ENCODE data around the gene TMEM72. TPM values are rescaled to one million over a fixed set of nuclear protein-coding genes. Genes with fewer than 3 reads are reported as not detected.
A peak's percentile ranks its signal among the peaks of the same experiment; 100 is the strongest.

TMEM72 gene
- polyA plus RNA-seq, 6 donors from 2014 or later, result not detected

GRCh38 chr10:44894691-44895090 is 16.4 kb upstream of the TMEM72 start:
- Mint-ChIP-seq H3K36me3 (no peaks in the 10 kb centered on the region), H3K27me3 (peaks cover 0 to 6% (median 0%) of the 10 kb centered on the region in 3 donors), H3K9me3 (no peaks in the 10 kb centered on the region), H3K27ac (no peak overlapping the region), H3K4me1 (peaks cover 0 to 9% (median 0%) of the 10 kb centered on the region in 3 donors), H3K4me3 (no peak overlapping the region)
- DNase-seq (no peak), ATAC-seq (ENCODE audit: low read depth in 2 of 2) (no peak)

GRCh38 chr10:44895280-44895679 is 15.9 kb upstream of the TMEM72 start:
- Mint-ChIP-seq H3K4me1 (peaks cover 0 to 9% (median 0%) of the 10 kb centered on the region in 3 donors), H3K36me3 (no peaks in the 10 kb centered on the region), H3K9me3 (no peaks in the 10 kb centered on the region), H3K4me3 (no peak overlapping the region), H3K27me3 (peaks cover 0 to 6% (median 0%) of the 10 kb centered on the region in 3 donors), H3K27ac (peak overlapping the region in 1 of 6 donors; percentile 44)
- ATAC-seq (ENCODE audit: low read depth in 2 of 2) (no peak), DNase-seq (no peak)

DNA sequence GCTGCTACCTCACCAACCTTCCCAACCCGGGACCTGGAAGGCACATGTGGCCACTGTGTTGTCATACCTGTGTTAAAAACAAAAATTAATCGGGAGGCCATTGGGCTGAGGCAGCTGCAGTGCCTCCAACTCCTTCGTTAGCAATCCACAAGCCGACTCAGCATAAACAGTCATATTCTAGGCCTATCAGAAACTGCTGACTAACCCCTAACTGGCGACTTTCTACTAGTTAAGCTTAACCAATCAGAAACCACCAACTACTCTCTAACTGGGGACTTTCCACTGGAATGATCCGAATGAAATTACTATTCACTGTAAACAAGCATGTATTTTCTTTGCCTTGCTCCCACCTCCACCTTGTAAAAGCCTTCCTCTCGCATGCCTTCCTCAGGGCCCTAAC is 14.1 kb upstream of the TMEM72 start:
- Mint-ChIP-seq H3K27ac (no peak overlapping the region), H3K36me3 (no peaks in the 10 kb centered on the region), H3K4me3 (no peak overlapping the region), H3K9me3 (no peaks in the 10 kb centered on the region), H3K4me1 (peaks cover 0 to 9% (median 0%) of the 10 kb centered on the region in 3 donors), H3K27me3 (peaks cover 0 to 6% (median 0%) of the 10 kb centered on the region in 3 donors)
- ATAC-seq (ENCODE audit: low read depth in 2 of 2) (no peak), DNase-seq (no peak)

DNA sequence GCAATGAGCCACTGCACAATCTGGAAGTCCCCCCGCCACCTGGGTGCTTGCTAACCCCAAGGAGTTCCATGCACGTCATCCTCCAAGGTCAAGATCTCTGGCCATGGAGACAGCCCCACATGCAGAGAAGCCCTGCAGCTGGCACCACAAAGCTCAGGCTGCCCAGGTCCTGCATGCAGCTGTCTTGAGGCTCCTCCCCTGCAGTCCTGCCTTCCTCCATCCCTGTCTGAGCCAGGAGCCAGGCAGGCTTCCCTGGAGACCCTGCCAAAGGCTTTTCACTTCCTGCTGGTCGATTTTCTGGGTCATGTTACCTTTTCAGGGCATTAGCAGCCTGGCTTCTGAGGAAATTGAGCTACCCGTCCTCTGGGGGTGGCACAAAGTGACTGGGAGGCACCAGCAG is 12.5 kb upstream of the TMEM72 start:
- H3K27ac Mint-ChIP-seq, result no peak overlapping the region
- ATAC-seq (ENCODE audit: low read depth in 2 of 2) (no peak), DNase-seq (no peak)
- no peak overlapping the region for H3K4me3 Mint-ChIP-seq
- no peaks in the 10 kb centered on the region for H3K9me3 Mint-ChIP-seq
- H3K4me1 Mint-ChIP-seq, result peaks cover 0 to 9% (median 0%) of the 10 kb centered on the region in 3 donors
- H3K27me3 Mint-ChIP-seq, result peaks cover 0 to 4% (median 0%) of the 10 kb centered on the region in 3 donors
- H3K36me3 Mint-ChIP-seq, result no peaks in the 10 kb centered on the region

DNA sequence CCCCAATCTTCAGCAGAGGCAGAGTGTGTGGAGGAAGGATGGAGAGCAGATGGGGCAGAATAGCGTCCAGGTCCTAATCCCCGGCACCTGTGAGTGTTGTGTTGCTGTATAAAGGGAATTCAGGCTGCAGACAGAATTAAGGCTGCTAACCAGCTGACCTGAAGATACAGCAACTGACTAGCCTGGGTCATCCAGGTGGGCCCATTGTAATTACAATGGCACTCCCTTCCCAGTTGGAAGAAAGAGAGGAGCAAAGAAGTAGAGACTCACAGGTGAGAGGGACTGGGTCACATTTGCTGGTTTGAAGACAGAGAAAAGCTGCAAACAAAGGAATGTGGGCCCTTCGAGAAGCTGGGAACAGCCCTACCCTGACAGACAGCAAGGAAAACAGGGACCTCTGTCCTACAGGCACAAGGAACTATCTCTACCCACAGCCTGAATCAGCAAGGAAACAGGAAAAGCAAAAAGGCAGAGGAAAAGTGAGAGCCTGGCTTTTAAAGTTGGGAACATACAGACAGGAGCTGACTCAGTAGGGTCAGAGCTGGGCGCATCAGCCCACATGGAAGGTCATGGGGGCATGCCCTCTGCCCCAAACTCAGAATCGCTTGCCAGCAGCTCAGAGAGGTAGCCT is 11.6 kb upstream of the TMEM72 start:
- Mint-ChIP-seq H3K9me3 (no peaks in the 10 kb centered on the region), H3K36me3 (no peaks in the 10 kb centered on the region)

GRCh38 chr10:44902941-44903545 is 8.1 kb upstream of the TMEM72 start:
- Mint-ChIP-seq H3K4me3 (no peak overlapping the region), H3K9me3 (no peaks in the 10 kb centered on the region), H3K27ac (no peak overlapping the region), H3K36me3 (no peaks in the 10 kb centered on the region), H3K27me3 (peaks cover 0 to 5% (median 4%) of the 10 kb centered on the region in 3 donors), H3K4me1 (no peaks in the 10 kb centered on the region)
- no peak for DNase-seq
- ATAC-seq (ENCODE audit: low read depth in 2 of 2), result no peak

More for the DNA sequence above, 11.6 kb upstream of the TMEM72 start:
- H3K4me3 Mint-ChIP-seq, result no peak overlapping the region
- H3K27me3 Mint-ChIP-seq, result peaks cover 0 to 4% (median 0%) of the 10 kb centered on the region in 3 donors
- no peak for DNase-seq
- ATAC-seq (ENCODE audit: low read depth in 2 of 2), result no peak
- peaks cover 0 to 9% (median 0%) of the 10 kb centered on the region in 3 donors for H3K4me1 Mint-ChIP-seq
- no peak overlapping the region for H3K27ac Mint-ChIP-seq

GRCh38 chr10:44906486-44906885 is 4.7 kb upstream of the TMEM72 start:
- no peak overlapping the region for H3K27ac Mint-ChIP-seq
- H3K4me1 Mint-ChIP-seq, result no peaks in the 10 kb centered on the region
- H3K27me3 Mint-ChIP-seq, result peaks cover 0 to 11% (median 4%) of the 10 kb centered on the region in 3 donors
- H3K4me3 Mint-ChIP-seq, result no peak overlapping the region
- no peak for ATAC-seq (ENCODE audit: low read depth in 2 of 2)
- H3K36me3 Mint-ChIP-seq, result no peaks in the 10 kb centered on the region
- DNase-seq, result no peak
- H3K9me3 Mint-ChIP-seq, result no peaks in the 10 kb centered on the region

- ATAC-seq (ENCODE audit: low read depth in 2 of 2) (no peak), DNase-seq (no peak)
- Mint-ChIP-seq H3K36me3 (no peaks in the 10 kb centered on the region), H3K27me3 (peaks cover 0 to 11% (median 1%) of the 10 kb centered on the region in 3 donors), H3K9me3 (no peaks in the 10 kb centered on the region), H3K27ac (peak overlapping the region in 1 of 6 donors; percentile 11), H3K4me1 (no peaks in the 10 kb centered on the region), H3K4me3 (no peak overlapping the region)
Measured at GRCh38 chr10:44907556-44907955, 3.6 kb upstream of the TMEM72 start.

- no peaks in the 10 kb centered on the region for H3K36me3 Mint-ChIP-seq
- ATAC-seq (ENCODE audit: low read depth in 2 of 2) (no peak), DNase-seq (no peak)
- H3K4me3 Mint-ChIP-seq, result no peak overlapping the region
- peaks cover 2 to 5% (median 4%) of the 10 kb centered on the region in 3 donors for H3K4me1 Mint-ChIP-seq
- no peaks in the 10 kb centered on the region for H3K9me3 Mint-ChIP-seq
- peaks cover 0 to 11% (median 0%) of the 10 kb centered on the region in 3 donors for H3K27me3 Mint-ChIP-seq
- H3K27ac Mint-ChIP-seq, result no peak overlapping the region
Measured at GRCh38 chr10:44908066-44908749, 2.9 kb upstream of the TMEM72 start.

DNA sequence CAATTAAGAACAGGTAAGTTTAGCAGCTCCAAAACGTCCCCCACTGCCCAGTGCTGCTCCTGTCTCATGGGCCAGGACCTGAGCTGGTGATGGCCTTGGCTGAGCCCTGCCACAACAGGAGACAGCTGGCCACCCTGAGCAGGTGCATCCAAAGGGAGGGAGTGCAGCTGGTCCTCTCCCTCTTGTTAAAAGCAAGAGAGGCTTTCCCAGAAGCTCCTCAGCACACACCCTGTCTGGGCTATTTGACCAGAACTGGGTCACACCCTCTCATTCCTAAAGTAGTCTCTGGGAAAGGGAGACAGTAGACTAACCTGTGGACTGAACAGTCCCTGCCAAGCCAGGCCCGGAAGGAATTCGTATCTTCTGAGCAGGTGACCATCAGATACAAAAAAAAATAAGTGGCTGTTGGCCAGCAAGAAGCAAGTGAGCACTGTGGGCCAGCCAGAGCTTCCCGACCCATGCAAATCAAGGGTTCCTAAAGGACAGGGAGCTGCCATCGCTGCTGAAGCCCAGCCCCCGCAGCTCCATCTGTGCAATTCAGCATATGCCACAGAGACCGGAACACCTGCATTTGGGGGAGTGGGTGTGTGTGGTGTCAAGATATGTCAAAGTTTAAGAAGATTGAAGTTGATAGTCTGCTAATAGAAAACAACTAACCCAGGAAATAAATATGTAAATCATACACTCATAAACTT is 2.1 kb upstream of the TMEM72 start:
- Mint-ChIP-seq H3K4me3 (no peak overlapping the region), H3K27ac (peak overlapping the region in 1 of 6 donors; percentile 39), H3K36me3 (no peaks in the 10 kb centered on the region), H3K4me1 (peaks cover 7 to 13% (median 12%) of the 10 kb centered on the region in 3 donors), H3K9me3 (no peaks in the 10 kb centered on the region), H3K27me3 (peaks cover 0 to 11% (median 0%) of the 10 kb centered on the region in 3 donors)
- no peak for DNase-seq
- no peak for ATAC-seq (ENCODE audit: low read depth in 2 of 2)

GRCh38 chr10:44909910-44910309 is 1.2 kb upstream of the TMEM72 start:
- DNase-seq (no peak), ATAC-seq (ENCODE audit: low read depth in 2 of 2) (no peak)
- H3K36me3 Mint-ChIP-seq, result no peaks in the 10 kb centered on the region
- H3K4me3 Mint-ChIP-seq, result no peak overlapping the region
- no peak overlapping the region for H3K27ac Mint-ChIP-seq
- peaks cover 7 to 16% (median 12%) of the 10 kb centered on the region in 3 donors for H3K4me1 Mint-ChIP-seq
- H3K27me3 Mint-ChIP-seq, result peaks cover 0 to 11% (median 0%) of the 10 kb centered on the region in 3 donors
- no peaks in the 10 kb centered on the region for H3K9me3 Mint-ChIP-seq

DNA sequence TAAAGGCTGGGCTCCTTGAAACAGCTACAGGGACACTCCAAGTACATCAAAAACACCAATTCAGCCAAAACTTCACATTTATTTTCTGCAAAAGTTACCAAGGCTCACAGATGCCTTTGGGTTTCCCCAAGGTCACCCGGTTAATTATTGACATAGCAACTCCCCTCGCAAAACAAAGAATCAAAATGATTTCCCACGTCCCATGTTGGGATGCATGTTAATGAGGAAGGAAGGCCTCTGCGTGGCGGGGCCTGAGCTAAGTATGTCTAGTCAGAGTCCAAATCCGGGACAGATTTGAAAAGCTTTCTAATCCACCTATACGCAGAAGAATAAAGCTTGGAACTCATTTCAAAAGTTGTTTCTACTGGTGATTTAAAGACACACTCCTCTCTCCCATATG is 535 bp upstream of the TMEM72 start:
- H3K36me3 Mint-ChIP-seq, result no peaks in the 10 kb centered on the region
- H3K27ac Mint-ChIP-seq, result no peak overlapping the region
- no peaks in the 10 kb centered on the region for H3K9me3 Mint-ChIP-seq
- ATAC-seq (ENCODE audit: low read depth in 2 of 2) (no peak), DNase-seq (no peak)
- no peak overlapping the region for H3K4me3 Mint-ChIP-seq
- peaks cover 7 to 16% (median 12%) of the 10 kb centered on the region in 3 donors for H3K4me1 Mint-ChIP-seq
- H3K27me3 Mint-ChIP-seq, result peaks cover 0 to 11% (median 0%) of the 10 kb centered on the region in 3 donors

DNA sequence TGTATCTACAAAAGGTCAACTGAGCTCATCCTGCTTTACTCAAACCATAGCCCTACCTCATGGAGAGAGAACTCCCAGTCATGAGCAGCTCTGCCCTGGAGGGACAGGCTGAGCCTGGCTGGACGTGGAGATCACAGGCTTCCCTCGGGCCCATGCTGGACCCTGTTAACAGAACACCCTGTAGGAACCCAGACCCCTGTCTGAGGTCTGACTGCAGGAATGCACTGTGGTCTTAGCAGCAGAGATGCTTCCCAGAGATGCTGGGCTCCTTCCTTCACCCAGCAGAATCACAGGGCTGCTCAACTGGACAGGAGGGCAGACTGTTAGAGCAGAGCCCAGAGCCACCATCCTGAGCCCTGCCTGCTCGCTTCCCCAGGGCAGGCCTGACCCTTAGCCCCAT is 814 bp downstream of the TMEM72 start:
- ATAC-seq (ENCODE audit: low read depth in 2 of 2) (no peak), DNase-seq (no peak)
- Mint-ChIP-seq H3K4me3 (no peak overlapping the region), H3K9me3 (no peaks in the 10 kb centered on the region), H3K27ac (peak overlapping the region in 1 of 6 donors; percentile 44), H3K4me1 (peaks cover 7 to 16% (median 12%) of the 10 kb centered on the region in 3 donors), H3K27me3 (peaks cover 0 to 13% (median 0%) of the 10 kb centered on the region in 3 donors), H3K36me3 (no peaks in the 10 kb centered on the region)

Measured in naive B cell (primary cell).